ENCODE measurements around the gene FAM76A. TPM values are rescaled to one million over a fixed set of nuclear protein-coding genes. Genes with fewer than 3 reads are reported as not detected.

FAM76A gene
- total and polyA plus RNA-seq, 9 donors, result 6.0 to 20.3 (median 13.2) TPM

GRCh38 chr1:27719286-27720251, 6.2 kb upstream of the FAM76A start:
- 43 to 50% (median 49%) methylated on average over 5 of the region's 5 CpGs for WGBS, 3 donors
- H3K27me3 ChIP-seq, result no peaks in the 10 kb centered on the region
- H3K27ac ChIP-seq, result no peak overlapping the region
- DNase-seq, result no peak
- no peak overlapping the region for H3K4me3 ChIP-seq
- no peaks in the 10 kb centered on the region for H3K9me3 ChIP-seq
- intact Hi-C loops (cut with DNase I), result loop anchor here in 1 of 4 donors (10.0 kb wide), 1 partner anchor 55 kb away; no protein-coding TSS in a partner anchor
- TF ChIP-seq, protein P1, sequence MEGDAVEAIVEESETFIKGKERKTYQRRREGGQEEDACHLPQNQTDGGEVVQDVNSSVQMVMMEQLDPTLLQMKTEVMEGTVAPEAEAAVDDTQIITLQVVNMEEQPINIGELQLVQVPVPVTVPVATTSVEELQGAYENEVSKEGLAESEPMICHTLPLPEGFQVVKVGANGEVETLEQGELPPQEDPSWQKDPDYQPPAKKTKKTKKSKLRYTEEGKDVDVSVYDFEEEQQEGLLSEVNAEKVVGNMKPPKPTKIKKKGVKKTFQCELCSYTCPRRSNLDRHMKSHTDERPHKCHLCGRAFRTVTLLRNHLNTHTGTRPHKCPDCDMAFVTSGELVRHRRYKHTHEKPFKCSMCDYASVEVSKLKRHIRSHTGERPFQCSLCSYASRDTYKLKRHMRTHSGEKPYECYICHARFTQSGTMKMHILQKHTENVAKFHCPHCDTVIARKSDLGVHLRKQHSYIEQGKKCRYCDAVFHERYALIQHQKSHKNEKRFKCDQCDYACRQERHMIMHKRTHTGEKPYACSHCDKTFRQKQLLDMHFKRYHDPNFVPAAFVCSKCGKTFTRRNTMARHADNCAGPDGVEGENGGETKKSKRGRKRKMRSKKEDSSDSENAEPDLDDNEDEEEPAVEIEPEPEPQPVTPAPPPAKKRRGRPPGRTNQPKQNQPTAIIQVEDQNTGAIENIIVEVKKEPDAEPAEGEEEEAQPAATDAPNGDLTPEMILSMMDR (IDR thresholded peaks at IDR 0.05), result no peak
- TF ChIP-seq EP300 (IDR thresholded peaks at IDR 0.05) (no peak), POLR2A (IDR thresholded peaks at IDR 0.05) (no peak)
- H3K4me1 ChIP-seq (ENCODE audit: insufficient read depth), result no peaks in the 10 kb centered on the region
- no peaks in the 10 kb centered on the region for H3K36me3 ChIP-seq

GRCh38 chr1:27724961-27725373, 794 bp upstream of the FAM76A start:
- H3K27me3 ChIP-seq, result no peaks in the 10 kb centered on the region
- no peaks in the 10 kb centered on the region for H3K36me3 ChIP-seq
- intact Hi-C loops (cut with DNase I), result loop anchor here in 1 of 4 donors (1.0 to 10.0 kb wide), 2 partner anchors 48 to 60 kb away; partner anchors contain the start of gene STX12
- WGBS, 3 donors, result 69 to 74% (median 72%) methylated on average over 9 of the region's 9 CpGs
- no peaks in the 10 kb centered on the region for H3K9me3 ChIP-seq
- peaks cover 1% of the 10 kb centered on the region for H3K4me1 ChIP-seq (ENCODE audit: insufficient read depth)
- peak overlapping the region; percentile 40 for H3K4me3 ChIP-seq
- DNase-seq, result peak; percentile 29 to 56 (median 40)
- H3K27ac ChIP-seq, result peak overlapping the region in 1 of 2 donors; percentile 52
- TF ChIP-seq, protein P1 (IDR thresholded peaks at IDR 0.05), result no peak
- no peak for TF ChIP-seq POLR2A (IDR thresholded peaks at IDR 0.05)
- TF ChIP-seq EP300 (IDR thresholded peaks at IDR 0.05), result no peak

- Histone ChIP-seq H3K27me3 (no peaks in the 10 kb centered on the region), H3K4me1 (ENCODE audit: insufficient read depth) (peaks cover 1% of the 10 kb centered on the region), H3K27ac (peak overlapping the region; percentile 75 to 82), H3K4me3 (peak overlapping the region; percentile 76), H3K9me3 (no peaks in the 10 kb centered on the region), H3K36me3 (no peaks in the 10 kb centered on the region)
- WGBS, 3 donors, result 0 to 1% (median 0%) methylated on average over 33 to 46 of the region's 46 CpGs
- TF ChIP-seq EP300 (IDR thresholded peaks at IDR 0.05), result no peak
- TF ChIP-seq POLR2A (IDR thresholded peaks at IDR 0.05), result no peak
- TF ChIP-seq, protein P1 (IDR thresholded peaks at IDR 0.05), result no peak
- DNase-seq, result peak; percentile 37 to 71 (median 60)
- intact Hi-C loops (cut with DNase I), result loop anchor here in 1 of 4 donors (10.0 kb wide), 1 partner anchor 62 kb away; no protein-coding TSS in a partner anchor
Observed at GRCh38 chr1:27726173-27727044, 648 bp downstream of the FAM76A start.

- intact Hi-C loops (cut with DNase I), result loop anchor here in 1 of 4 donors (10.0 kb wide), 1 partner anchor 62 kb away; no protein-coding TSS in a partner anchor
- 73 to 77% (median 77%) methylated on average over 3 of the region's 3 CpGs for WGBS, 3 donors
- Histone ChIP-seq H3K4me1 (ENCODE audit: insufficient read depth) (peaks cover 1% of the 10 kb centered on the region), H3K36me3 (no peaks in the 10 kb centered on the region), H3K9me3 (no peaks in the 10 kb centered on the region), H3K27me3 (no peaks in the 10 kb centered on the region), H3K27ac (no peak overlapping the region), H3K4me3 (no peak overlapping the region)
- no peak for DNase-seq
- TF ChIP-seq, protein P1 (IDR thresholded peaks at IDR 0.05), result no peak
- TF ChIP-seq POLR2A (IDR thresholded peaks at IDR 0.05) (no peak), EP300 (IDR thresholded peaks at IDR 0.05) (no peak)
Observed at GRCh38 chr1:27727126-27727525, 1.4 kb downstream of the FAM76A start.

Data from ovary (tissue), 9 donors.